T-helper 1 cell treated with Interleukin-12 subunit alpha and Interleukin-12 subunit beta and Interleukin-4 antibody, amounts not matched to agents 30 μg/mL and 1 μg/mL, for 36 hours (primary cell): ENCODE measurements around the gene IGSF21.

ENCODE experiments used
- H3K27ac Mint-ChIP-seq: one replicate; pipeline ENCODE4 v1.8.0; 2021; ENCODE audit warnings: mild to moderate bottlenecking, mixed read lengths
- H3K27me3 Mint-ChIP-seq: one replicate; pipeline ENCODE4 v1.8.0; 2021; ENCODE audit warnings: low read depth, mixed read lengths
- H3K36me3 Mint-ChIP-seq: one replicate; pipeline ENCODE4 v1.8.0; 2021; ENCODE audit warnings: low read depth, mixed read lengths
- H3K4me1 Mint-ChIP-seq: one replicate; pipeline ENCODE4 v1.8.0; 2021; ENCODE audit warnings: low read depth, mixed read lengths
- H3K4me3 Mint-ChIP-seq: one replicate; pipeline ENCODE4 v1.8.0; 2021; ENCODE audit warnings: mild to moderate bottlenecking, moderate library complexity, mixed read lengths
- H3K9me3 Mint-ChIP-seq: one replicate; pipeline ENCODE4 v1.8.0; 2021; ENCODE audit warnings: mixed read lengths

Gene IGSF21

GRCh38 chr1:18294437-18295176 is 187.0 kb downstream of the IGSF21 start:
- no peak overlapping the region for H3K27ac Mint-ChIP-seq
- H3K27me3 Mint-ChIP-seq, result peaks cover 10% of the 10 kb centered on the region
- H3K36me3 Mint-ChIP-seq, result no peaks in the 10 kb centered on the region

GRCh38 chr1:18297896-18298648 is 190.5 kb downstream of the IGSF21 start:
- no peaks in the 10 kb centered on the region for H3K9me3 Mint-ChIP-seq
- no peak overlapping the region for H3K27ac Mint-ChIP-seq
- no peaks in the 10 kb centered on the region for H3K4me1 Mint-ChIP-seq
- no peaks in the 10 kb centered on the region for H3K36me3 Mint-ChIP-seq
- H3K27me3 Mint-ChIP-seq, result peaks cover 11% of the 10 kb centered on the region
- H3K4me3 Mint-ChIP-seq, result no peak overlapping the region

More at GRCh38 chr1:18294437-18295176, 187.0 kb downstream of the IGSF21 start:
- no peak overlapping the region for H3K4me3 Mint-ChIP-seq
- H3K9me3 Mint-ChIP-seq, result no peaks in the 10 kb centered on the region
- no peaks in the 10 kb centered on the region for H3K4me1 Mint-ChIP-seq

DNA sequence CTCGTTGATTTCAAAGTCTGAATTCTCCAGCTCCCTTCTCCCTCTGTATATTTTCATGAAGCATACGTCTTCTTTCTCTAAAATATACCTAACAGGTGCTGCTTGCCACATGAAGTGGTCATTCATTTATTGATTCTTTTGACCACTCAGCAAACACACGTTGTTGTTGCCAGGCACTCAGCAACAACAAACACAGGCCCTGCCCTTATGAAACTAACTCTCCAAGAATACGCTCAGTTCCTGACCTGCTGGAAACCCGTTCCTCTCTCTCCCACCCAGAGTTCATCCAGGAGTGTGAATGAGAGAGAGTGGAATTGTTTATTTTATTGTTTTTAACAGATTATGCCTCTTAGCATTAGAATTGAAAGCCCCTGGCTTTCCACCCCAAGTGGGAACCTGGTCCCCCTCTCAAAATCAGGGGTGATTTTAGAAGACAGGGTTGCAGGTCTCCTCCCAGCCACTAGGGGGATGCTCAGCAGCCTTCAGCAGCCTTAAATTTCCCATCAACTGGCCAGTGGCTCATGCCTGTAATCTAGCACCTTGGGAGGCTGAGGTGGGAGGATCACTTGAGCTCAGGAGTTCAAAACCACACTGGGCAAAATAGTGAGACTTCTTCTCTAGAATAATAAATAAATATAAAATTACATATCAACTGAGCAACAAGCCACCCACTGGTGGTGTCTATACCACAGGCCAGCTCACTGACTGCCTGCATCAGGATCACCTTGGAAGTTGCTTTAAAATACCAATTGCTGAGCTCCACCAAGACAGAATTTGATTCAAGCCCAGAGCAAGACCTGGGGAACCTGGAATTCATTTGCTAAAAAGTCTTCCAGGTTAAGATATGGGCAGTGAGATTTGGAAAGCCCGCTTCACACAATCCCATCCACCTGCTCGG is 192.1 kb downstream of the IGSF21 start:
- Mint-ChIP-seq H3K4me1 (no peaks in the 10 kb centered on the region), H3K27ac (no peak overlapping the region), H3K4me3 (no peak overlapping the region), H3K9me3 (no peaks in the 10 kb centered on the region), H3K36me3 (no peaks in the 10 kb centered on the region), H3K27me3 (peaks cover 11% of the 10 kb centered on the region)

DNA sequence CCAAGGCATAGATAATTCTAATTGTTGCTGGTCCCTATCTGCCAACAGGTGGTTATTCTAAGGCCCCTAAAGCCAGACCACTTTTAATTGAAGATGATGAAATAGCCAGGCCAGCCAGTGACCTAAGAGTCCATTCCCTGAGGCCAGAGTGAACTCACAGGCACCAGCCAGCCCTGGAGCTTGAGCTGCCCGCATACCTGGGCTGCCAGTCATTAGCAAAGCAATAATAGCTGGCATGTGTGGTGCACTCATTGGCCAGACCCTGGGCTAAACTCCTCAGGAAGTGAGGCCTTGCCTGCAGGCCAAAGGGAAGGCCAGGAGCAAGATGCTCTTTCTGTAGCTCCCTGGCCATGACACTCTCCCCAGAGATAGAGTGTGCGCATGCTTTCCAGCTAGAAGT is 192.8 kb downstream of the IGSF21 start:
- H3K36me3 Mint-ChIP-seq, result no peaks in the 10 kb centered on the region
- H3K27ac Mint-ChIP-seq, result no peak overlapping the region
- peaks cover 8% of the 10 kb centered on the region for H3K27me3 Mint-ChIP-seq
- no peaks in the 10 kb centered on the region for H3K9me3 Mint-ChIP-seq
- H3K4me3 Mint-ChIP-seq, result no peak overlapping the region
- no peaks in the 10 kb centered on the region for H3K4me1 Mint-ChIP-seq

GRCh38 chr1:18302788-18303413 is 195.3 kb downstream of the IGSF21 start:
- no peak overlapping the region for H3K27ac Mint-ChIP-seq
- no peaks in the 10 kb centered on the region for H3K36me3 Mint-ChIP-seq
- H3K27me3 Mint-ChIP-seq, result peaks cover 8% of the 10 kb centered on the region
- no peak overlapping the region for H3K4me3 Mint-ChIP-seq
- no peaks in the 10 kb centered on the region for H3K9me3 Mint-ChIP-seq
- H3K4me1 Mint-ChIP-seq, result no peaks in the 10 kb centered on the region

- Mint-ChIP-seq H3K27me3 (peaks cover 4% of the 10 kb centered on the region), H3K36me3 (no peaks in the 10 kb centered on the region), H3K27ac (no peak overlapping the region), H3K4me1 (no peaks in the 10 kb centered on the region), H3K4me3 (no peak overlapping the region), H3K9me3 (no peaks in the 10 kb centered on the region)
These were observed 196.7 kb downstream of the IGSF21 start for GRCh38 chr1:18304151-18304869.

- H3K4me3 Mint-ChIP-seq, result no peak overlapping the region
- no peaks in the 10 kb centered on the region for H3K9me3 Mint-ChIP-seq
- H3K36me3 Mint-ChIP-seq, result no peaks in the 10 kb centered on the region
- no peaks in the 10 kb centered on the region for H3K27me3 Mint-ChIP-seq
- H3K4me1 Mint-ChIP-seq, result no peaks in the 10 kb centered on the region
- no peak overlapping the region for H3K27ac Mint-ChIP-seq
These were observed 197.7 kb downstream of the IGSF21 start for GRCh38 chr1:18305182-18305795.

GRCh38 chr1:18307329-18307898 is 199.8 kb downstream of the IGSF21 start:
- Mint-ChIP-seq H3K36me3 (no peaks in the 10 kb centered on the region), H3K4me1 (no peaks in the 10 kb centered on the region), H3K27me3 (no peaks in the 10 kb centered on the region), H3K27ac (no peak overlapping the region), H3K4me3 (no peak overlapping the region), H3K9me3 (no peaks in the 10 kb centered on the region)

DNA sequence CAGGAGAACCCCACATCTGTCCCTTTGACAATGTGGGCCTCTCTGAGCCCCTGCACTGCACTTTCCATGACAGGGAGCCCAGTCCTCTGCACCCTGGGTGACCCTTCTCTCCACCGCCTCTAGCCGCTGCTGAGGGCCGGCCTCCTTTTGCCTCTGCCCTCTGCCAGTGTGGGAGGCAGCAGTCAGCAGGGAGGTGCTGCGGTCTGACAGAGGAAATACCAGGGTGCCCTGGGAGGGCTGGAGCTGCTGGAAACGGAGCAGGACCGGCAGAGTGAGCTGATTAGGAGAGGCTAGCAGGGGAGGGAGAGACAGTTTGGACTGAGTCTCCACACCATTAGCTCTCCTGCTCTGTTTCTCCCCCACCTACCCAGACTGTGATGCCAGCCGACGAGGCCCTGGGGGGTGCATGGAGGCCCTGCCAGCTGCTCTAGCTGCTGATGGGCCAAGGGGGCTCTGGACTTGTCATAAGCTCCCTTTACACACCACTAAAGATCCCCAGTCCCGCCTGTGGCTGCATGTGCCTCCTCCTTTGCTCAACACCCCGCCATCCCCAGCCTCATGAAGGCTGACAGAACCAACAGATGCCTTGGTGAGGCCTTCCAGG is 202.1 kb downstream of the IGSF21 start:
- no peak overlapping the region for H3K4me3 Mint-ChIP-seq
- no peaks in the 10 kb centered on the region for H3K9me3 Mint-ChIP-seq

GRCh38 chr1:18312961-18313360 is 205.4 kb downstream of the IGSF21 start:
- H3K36me3 Mint-ChIP-seq, result no peaks in the 10 kb centered on the region
- no peaks in the 10 kb centered on the region for H3K4me1 Mint-ChIP-seq
- no peak overlapping the region for H3K27ac Mint-ChIP-seq
- H3K27me3 Mint-ChIP-seq, result no peaks in the 10 kb centered on the region
- no peaks in the 10 kb centered on the region for H3K9me3 Mint-ChIP-seq
- H3K4me3 Mint-ChIP-seq, result no peak overlapping the region

More for the DNA sequence above, 202.1 kb downstream of the IGSF21 start:
- no peaks in the 10 kb centered on the region for H3K4me1 Mint-ChIP-seq
- H3K27ac Mint-ChIP-seq, result no peak overlapping the region
- H3K27me3 Mint-ChIP-seq, result no peaks in the 10 kb centered on the region
- no peaks in the 10 kb centered on the region for H3K36me3 Mint-ChIP-seq

- H3K27ac Mint-ChIP-seq, result no peak overlapping the region
- H3K4me1 Mint-ChIP-seq, result no peaks in the 10 kb centered on the region
- no peak overlapping the region for H3K4me3 Mint-ChIP-seq
These were observed 205.9 kb downstream of the IGSF21 start for GRCh38 chr1:18313523-18313922.

DNA sequence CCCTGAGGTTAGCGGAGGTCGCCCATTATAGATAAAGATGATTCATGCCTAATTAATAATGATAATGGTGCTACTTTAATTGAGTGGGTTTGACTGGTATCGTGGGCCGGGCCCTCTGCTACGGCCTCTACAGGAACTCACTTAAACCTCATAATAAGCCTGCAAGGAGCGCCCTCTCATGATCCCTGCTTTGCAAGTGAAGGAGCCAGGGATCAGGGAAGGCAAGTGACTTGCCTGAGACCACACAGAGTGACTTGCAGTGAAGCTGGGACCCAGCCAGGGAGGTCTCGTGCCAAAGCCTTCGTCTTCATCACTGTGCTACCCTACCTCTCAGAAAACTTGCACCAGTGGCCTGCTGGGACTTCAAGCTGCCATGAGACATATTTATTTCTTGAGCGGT is 206.8 kb downstream of the IGSF21 start:
- Mint-ChIP-seq H3K27ac (no peak overlapping the region), H3K36me3 (no peaks in the 10 kb centered on the region), H3K4me3 (no peak overlapping the region), H3K4me1 (no peaks in the 10 kb centered on the region), H3K9me3 (no peaks in the 10 kb centered on the region), H3K27me3 (no peaks in the 10 kb centered on the region)

More at GRCh38 chr1:18313523-18313922, 205.9 kb downstream of the IGSF21 start:
- Mint-ChIP-seq H3K27me3 (no peaks in the 10 kb centered on the region), H3K9me3 (no peaks in the 10 kb centered on the region), H3K36me3 (no peaks in the 10 kb centered on the region)

DNA sequence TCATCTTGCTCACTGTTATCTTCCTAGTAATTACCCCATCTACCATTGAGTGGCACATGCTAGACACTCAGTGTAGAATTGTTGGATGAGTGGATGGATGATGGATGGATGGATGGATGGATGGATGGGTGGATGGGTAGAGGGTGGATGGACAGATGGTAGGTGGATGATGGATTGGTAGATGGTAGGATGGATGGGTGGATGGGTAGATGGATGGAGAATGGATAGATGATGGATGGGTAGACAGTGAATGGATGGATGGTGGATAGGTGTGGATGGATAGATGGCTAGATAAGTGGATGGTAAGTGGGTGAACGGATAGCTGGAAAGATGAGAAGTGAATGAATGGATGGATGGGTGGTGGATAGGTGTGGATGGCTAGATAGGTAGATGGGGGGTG is 207.9 kb downstream of the IGSF21 start:
- no peak overlapping the region for H3K4me3 Mint-ChIP-seq
- no peaks in the 10 kb centered on the region for H3K36me3 Mint-ChIP-seq
- H3K4me1 Mint-ChIP-seq, result no peaks in the 10 kb centered on the region
- H3K27me3 Mint-ChIP-seq, result no peaks in the 10 kb centered on the region
- H3K27ac Mint-ChIP-seq, result no peak overlapping the region
- no peaks in the 10 kb centered on the region for H3K9me3 Mint-ChIP-seq
